ENCODE data around the gene TSPAN18. TPM values are rescaled to one million over a fixed set of nuclear protein-coding genes. Genes with fewer than 3 reads are reported as not detected.

Gene TSPAN18
- total RNA-seq, 2 donors from 2014 or later = 41.4 to 65.8 TPM

GRCh38 chr11:44849424-44849823, 122.7 kb downstream of the TSPAN18 start:
- intact Hi-C loops (cut with DNase I) = no loop called here
- DNase-seq (ENCODE audit: low spot score) = peak; percentile 53

DNA sequence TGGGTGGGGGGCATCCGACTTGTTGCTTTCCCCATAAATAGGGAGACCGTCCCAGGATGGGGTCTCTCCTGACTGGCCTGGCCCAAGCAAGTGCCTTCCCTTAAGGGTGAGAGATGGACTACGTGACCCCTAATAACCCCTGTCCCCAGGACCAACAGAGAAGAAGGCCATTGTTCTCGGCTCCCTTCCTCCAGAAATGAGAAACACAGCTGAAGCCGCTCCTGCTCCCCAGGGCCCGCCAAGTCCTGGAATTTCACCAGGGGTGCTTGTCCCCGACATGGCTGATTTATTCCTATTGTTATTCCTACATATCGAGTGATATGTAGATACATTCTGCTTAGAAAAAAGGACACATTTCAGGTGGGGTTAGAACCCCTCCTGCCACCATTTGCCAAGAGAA, 123.2 kb downstream of the TSPAN18 start:
- intact Hi-C loops (cut with DNase I) = no loop called here
- peak; percentile 35 for DNase-seq (ENCODE audit: low spot score)

DNA sequence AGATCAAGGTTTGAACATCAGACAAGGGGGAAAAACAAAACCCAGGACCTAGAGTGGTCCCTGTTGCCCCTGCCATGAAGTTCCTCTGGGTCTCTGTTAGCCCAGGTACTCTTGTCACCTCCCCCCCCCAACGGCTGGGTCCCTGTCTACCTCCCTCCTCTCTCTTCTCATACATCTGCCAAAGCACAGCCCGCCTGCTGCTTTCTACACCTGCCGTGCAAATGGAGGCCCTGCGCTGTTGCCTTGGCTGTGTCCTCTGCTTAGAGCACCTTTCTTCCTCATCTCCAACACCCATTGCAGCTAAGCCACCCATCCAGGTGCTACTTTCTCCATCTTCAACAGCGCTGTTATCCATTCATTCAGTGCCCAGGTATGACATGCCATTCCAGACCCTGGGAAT, 124.7 kb downstream of the TSPAN18 start:
- DNase-seq (ENCODE audit: low spot score) = no peak
- intact Hi-C loops (cut with DNase I) = no loop called here

DNA sequence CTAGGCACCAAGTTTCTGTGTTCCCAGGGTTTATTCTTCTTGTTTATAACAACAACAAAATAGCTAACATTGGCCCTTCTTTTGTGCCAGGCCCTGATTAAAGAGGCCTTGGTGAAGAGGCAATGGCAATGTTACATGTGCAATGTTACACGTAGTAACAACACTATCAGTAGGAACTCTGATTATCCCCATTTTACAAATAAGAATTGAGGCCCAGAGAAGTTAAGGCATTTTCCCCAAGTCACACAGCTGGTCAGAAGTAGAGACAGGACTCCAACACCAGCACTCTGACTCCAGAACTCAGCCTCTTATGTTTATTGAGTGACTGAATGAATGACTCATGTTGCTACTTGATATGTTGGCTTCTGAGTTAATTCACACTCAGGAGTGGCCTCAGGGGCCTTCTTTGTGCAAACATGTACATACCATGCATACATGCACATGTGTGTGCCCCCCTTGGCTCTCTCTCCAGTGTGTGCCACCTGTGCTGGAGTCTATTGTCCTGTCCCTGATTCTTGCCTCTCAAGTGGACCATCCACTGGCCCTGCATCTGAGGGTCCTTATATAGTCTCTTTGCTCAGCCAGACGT, 125.5 kb downstream of the TSPAN18 start:
- intact Hi-C loops (cut with DNase I) = no loop called here
- DNase-seq (ENCODE audit: low spot score) = peak; percentile 37

DNA sequence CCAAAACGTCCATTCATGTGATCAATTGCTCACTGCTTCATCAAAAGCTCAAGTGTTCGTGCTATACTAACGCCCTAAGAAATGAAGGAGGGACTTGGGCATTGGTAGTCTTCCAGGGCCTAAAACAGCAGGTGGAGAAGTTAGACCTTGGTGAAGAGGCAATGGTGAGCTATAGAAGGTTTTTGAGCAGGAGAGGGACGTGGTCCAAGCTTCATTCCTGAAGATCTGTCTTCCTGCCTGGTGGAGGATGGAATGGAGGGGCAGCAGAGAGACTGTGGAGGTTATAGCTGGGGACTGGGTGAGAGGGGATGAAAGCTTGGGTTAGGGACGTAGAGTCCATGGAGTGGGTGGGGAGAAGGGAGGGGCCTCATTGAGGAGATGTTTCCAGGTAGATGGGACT, 126.2 kb downstream of the TSPAN18 start:
- DNase-seq (ENCODE audit: low spot score) = no peak
- intact Hi-C loops (cut with DNase I) = no loop called here

DNA sequence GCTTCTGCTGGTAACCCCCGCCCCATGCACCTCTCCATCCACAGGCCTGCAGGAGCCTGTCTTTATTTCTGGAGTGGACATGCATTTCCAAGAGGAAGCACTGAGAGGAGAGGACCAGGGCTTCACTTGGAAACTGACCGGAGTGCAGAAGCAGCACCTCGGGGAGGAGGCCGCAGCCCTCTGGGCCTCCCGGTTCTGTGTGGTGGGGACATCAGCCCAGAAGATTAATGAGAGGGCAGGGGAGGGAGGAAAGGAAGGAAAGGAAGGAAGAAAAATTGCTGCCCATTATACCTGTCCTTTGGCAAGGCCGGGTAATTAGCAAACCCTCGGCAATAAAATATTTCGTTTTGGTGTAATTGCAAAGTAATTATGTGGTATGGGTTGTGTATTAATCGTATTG, 126.9 kb downstream of the TSPAN18 start:
- peak; percentile 49 for DNase-seq (ENCODE audit: low spot score)
- intact Hi-C loops (cut with DNase I) = no loop called here

- peak; percentile 65 for DNase-seq (ENCODE audit: low spot score)
- intact Hi-C loops (cut with DNase I) = no loop called here
Measured at GRCh38 chr11:44854086-44854485, 127.3 kb downstream of the TSPAN18 start.

DNA sequence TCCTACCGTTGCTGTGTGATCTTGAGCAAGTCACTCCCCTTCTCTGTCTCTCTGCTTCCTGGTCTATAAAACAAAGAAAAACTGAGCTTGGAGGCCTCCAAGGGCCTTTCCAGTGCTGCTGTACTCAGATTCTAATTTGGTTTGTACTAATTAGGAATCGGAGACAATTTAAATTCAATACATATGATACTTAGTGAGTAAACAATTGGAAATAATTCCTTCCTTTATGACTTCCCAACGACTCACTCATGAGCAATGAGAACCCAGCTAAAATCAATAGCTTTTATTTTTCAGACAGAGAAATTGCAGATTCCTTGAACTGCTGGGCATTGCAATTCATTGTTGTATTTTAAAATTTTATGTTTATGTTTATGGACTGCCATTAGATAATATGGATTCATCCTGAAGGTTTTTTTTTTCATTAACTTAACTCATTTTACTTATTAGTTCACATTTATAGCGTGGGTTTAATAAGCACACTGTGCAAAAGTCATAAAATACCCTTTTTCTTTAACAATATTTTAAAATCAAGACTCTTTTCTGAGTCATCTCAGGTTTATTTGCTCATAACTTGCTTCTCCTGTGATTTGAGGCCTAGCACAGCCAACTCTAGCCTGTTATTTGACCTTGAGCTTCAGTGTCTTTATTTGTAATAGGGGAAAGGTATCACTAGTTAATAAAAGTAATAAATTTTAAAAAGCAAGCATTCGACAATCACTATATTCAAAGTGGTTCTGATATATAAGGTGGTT, 128.2 kb downstream of the TSPAN18 start:
- DNase-seq (ENCODE audit: low spot score) = no peak
- intact Hi-C loops (cut with DNase I) = no loop called here

GRCh38 chr11:44855493-44855849, 128.7 kb downstream of the TSPAN18 start:
- DNase-seq (ENCODE audit: low spot score) = no peak
- intact Hi-C loops (cut with DNase I) = no loop called here

GRCh38 chr11:44857490-44858090, 130.8 kb downstream of the TSPAN18 start:
- DNase-seq (ENCODE audit: low spot score) = peak; percentile 70
- intact Hi-C loops (cut with DNase I) = no loop called here

GRCh38 chr11:44858796-44859527, 132.2 kb downstream of the TSPAN18 start:
- DNase-seq (ENCODE audit: low spot score) = peak; percentile 53
- intact Hi-C loops (cut with DNase I) = no loop called here

GRCh38 chr11:44859528-44859925, 132.8 kb downstream of the TSPAN18 start:
- intact Hi-C loops (cut with DNase I) = no loop called here
- peak; percentile 44 for DNase-seq (ENCODE audit: low spot score)

- intact Hi-C loops (cut with DNase I) = no loop called here
- DNase-seq (ENCODE audit: low spot score) = peak; percentile 40
Measured at GRCh38 chr11:44860346-44860745, 133.6 kb downstream of the TSPAN18 start.

GRCh38 chr11:44861849-44862557, 135.2 kb downstream of the TSPAN18 start:
- peak; percentile 95 for DNase-seq (ENCODE audit: low spot score)
- intact Hi-C loops (cut with DNase I) = no loop called here

DNA sequence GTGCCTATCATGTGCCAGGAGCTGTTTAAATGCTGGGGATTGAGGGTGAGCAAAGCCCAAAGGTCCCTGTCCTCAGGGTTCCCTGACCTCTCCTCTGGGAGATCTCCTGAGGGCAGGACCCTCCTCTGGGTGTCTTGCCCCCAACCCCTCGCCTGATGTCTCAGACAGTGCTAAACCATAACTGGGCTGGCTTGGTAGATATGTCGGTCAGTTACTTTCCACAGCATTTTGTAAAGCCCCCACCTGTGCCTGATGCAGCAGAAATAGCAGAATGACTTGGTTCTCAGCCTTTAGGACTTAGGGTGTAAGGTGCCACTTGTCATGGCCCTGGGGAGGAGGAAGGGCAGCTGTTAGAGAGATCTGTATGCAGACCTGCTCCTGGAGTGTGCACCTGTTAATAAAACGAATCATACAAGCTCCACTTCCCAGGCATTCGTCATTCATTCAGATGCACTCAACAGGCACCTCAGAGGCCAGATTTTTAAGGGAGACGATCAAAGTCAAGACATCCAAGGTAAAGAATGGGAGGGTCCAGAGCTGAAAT, 135.9 kb downstream of the TSPAN18 start:
- DNase-seq (ENCODE audit: low spot score) = no peak
- intact Hi-C loops (cut with DNase I) = no loop called here

- intact Hi-C loops (cut with DNase I) = no loop called here
Measured at GRCh38 chr11:44863231-44863630, 136.5 kb downstream of the TSPAN18 start.

DNA sequence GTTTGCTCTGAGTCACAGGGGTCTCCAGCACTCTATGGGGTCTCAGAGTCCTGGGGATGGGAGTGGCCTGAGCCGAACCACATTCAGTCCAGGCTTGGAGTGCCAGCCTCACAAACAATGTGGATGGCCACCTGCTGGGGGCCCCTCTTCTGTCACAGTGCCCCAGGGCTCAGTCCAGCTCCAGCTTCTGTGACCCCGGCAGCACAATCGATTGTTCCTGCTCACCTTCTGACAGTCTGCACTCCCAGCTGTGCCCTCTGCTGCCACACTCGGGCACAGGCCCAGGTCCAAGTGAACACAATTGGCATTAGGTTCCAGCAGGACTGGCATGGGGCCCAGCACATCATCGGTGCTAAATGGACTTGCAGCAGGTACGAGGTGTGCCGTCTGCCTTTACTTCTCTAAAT, 139.1 kb downstream of the TSPAN18 start:
- peak; percentile 56 for DNase-seq (ENCODE audit: low spot score)
- intact Hi-C loops (cut with DNase I) = no loop called here

More at GRCh38 chr11:44863231-44863630, 136.5 kb downstream of the TSPAN18 start:
- DNase-seq (ENCODE audit: low spot score) = peak; percentile 50

GRCh38 chr11:44866286-44866685, 139.5 kb downstream of the TSPAN18 start:
- no peak for DNase-seq (ENCODE audit: low spot score)
- intact Hi-C loops (cut with DNase I) = no loop called here

DNA sequence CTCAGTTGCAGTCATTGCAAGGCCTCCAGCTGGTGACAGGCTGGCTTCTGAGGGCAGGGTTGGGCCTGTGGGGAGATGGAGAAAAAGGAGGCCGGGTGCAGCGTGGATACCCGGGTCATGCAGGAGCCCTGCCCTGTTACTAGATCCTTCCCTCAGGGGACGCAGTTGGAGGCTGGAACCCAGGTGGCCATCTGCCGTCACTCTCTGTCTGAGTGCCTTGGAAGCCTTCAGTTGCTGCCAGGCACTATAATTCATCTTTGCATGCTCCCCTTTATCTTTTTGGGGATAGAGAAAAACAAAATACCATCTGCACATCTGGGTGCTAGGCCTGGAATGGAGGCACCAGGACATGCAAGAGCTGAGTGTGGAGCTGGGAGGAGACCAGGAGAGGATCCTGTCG, 141.3 kb downstream of the TSPAN18 start:
- no peak for DNase-seq (ENCODE audit: low spot score)
- intact Hi-C loops (cut with DNase I) = no loop called here
